GM19468 (cell line): ENCODE measurements around the gene CD300LB.
"Not testable (repeated sequence)": the region's sequence is repeated elsewhere in the genome, so short reads cannot be mapped to it uniquely, and the experiment has no call there.

Experiments used
- ATAC-seq: cut with Tn5 transposase; IDR thresholded peaks from one replicate; pipeline ENCODE4 v1.9.1; 2021; ENCODE audit warnings: mild to moderate bottlenecking, moderate library complexity, moderate number of reproducible peaks; ENCODE audit not compliant: unreplicated experiment; ENCODE audit errors: extremely low read depth

The CD300LB gene

DNA sequence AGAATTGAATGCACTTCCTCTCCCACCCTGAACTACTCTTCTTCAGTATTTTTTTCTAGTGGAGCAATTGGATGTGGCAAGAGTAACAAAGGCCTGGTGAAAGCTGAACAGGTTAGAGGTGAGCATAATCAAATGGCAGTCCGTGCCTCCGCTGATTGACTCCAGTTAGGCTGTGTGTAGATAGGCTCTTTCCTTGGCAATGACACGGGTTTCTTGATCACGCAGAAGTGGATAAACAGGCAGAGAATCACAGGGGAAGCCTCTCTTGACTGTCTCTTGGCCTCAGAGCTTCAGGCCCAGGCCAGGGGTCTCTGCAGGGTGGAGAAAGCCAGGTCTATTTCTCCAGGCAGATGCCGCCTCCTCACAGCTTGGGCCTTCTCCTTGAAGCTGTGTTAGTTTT is 4.2 kb downstream of the CD300LB start:
- no peak for ATAC-seq

DNA sequence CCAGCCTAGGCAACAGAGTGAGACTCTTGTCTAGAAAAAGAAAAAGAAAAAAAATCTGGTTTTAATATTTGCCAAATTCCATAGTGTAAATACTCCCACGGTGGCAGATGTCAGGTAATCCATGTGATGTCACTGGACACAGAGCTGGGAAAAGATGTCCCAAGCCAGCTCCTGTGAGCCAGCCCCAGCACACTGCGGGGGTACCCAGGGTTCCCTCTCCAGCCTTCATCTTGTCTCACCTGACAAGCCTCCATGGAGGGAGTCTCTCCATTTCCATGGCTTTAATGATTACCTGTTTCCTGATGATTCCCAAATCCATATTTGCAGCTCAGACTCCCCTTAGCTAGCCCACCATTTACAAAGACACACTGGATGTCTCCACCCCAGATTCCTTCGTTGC is 4.6 kb downstream of the CD300LB start:
- ATAC-seq: no peak

DNA sequence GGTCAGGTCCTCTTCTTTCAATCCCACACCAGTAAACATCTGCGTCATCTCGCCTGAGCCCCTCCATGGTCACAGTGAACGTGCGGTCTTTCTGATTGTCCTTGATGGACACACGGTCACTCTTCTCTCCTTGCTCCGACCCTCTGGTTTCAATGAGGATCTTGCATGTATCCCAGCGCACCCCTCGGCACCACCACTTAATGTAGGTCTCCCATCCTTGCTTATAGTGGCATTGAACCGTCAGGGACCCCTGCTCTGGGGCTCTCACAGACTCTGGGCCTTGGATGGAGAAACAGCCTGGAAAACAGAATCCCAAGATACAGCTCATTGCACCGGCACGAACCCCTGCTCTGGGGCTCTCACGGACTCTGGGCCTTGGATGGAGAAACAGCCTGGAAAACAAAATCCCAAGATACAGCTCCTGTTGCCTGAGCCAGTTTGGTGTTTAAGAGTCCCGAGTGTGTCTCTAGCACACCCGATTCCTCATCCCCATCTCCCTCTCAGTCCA is 5.4 kb downstream of the CD300LB start:
- no peak for ATAC-seq

DNA sequence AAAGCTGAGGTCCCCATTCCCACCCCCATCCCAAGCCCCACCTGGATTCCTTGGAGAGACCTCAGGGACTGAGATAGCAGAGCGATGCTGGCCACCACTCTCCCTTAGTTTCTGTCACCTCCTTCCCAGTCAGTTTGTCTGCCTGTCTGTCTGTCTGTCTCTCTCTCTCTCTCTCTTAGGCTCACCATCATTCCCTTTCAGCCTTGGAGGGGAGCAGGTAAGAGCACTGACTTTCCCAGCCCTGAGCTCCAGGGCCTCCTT is 5.9 kb downstream of the CD300LB start:
- no peak for ATAC-seq

DNA sequence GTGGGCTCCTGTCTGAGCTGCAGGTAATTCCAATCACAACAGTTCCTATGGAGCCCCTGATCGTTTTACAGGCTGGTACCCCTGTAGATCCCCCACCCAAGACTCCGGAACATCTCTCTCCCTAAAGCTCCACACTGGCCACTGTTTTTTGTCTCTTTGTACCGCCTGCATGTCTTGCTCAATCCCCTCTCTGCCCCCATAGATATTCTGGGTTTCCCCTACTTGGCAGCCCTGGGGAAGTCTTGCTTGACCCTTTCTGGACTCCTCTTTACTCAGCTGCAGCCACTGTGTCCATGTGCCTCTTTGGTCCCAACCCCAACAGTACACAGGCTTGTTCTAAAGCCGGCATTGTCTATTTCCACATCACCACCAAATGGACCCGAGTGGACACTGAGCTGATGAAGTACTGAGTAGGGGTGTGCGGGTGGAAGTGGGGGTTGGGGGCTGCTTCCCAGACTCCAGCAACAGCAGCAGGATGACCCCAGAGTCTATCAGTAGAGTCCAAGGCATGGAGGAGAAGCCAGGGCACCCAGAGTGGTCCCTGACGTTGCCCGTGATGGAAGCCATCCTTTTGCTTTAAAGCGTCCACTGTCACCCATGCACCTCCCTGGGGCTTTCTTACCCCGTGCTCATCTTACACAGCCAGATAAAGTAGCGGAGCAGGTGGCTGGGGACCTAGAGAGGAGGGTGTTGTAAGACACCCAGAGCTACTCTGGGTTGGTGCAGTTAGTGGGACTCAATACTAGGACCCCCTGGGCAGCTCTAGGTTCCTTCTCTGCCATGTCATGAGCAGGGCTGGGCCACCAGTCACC is 6.4 kb downstream of the CD300LB start:
- ATAC-seq: no peak

DNA sequence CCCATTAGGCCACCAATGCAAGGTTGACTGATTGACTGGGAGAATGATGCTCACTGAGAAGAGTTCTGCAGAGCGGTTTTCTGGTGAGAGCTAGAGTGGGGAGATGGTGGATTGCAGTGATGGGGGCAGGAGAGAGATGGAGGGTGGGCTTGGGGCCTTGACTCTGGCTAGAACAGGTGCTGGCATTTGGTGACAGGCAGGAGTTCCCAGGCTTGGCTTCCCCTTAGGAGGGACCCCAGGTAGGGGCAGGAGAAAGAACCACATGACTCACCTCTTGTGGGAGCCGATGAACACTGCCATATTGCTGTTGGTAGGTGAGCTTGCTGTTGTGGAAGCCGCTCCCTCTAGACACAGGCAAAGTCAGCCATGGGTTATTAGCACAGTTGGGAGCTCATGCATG is 8.0 kb downstream of the CD300LB start:
- ATAC-seq: no peak

DNA sequence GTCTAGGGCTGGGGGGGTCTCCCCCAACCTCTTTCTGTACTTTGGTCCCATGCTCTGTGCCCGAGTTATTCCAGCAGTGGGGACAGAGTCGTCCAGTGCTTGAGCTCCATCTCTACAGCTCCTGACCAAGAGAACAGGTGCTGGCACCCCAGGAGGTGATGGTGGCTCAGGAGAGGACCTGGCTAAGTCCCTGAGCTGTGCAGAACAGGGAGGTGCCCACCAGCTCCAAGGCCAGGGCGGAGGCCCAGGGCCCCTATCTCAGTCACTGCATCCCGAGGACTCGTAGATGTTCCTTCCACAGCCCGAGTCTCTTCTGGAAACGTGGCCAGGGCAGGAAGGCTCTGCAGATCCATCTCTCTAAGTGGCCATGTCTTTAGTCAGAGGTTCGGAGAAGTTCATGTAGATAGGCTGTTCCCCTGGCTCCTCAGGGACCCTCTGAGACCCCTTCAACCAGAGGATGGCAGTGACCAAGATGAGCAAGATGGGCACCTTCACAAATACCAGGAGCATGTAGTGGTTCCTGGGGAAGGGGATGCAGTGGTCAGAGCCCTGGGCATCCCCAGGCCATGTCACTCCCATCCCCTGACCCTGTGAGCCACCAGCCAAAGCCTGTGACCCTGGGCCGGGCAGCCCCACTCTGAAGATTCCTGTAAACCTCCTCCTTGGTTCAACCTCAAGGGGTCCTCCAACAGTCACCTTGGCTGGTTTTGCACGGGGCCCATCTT is 8.7 kb downstream of the CD300LB start:
- no peak for ATAC-seq

DNA sequence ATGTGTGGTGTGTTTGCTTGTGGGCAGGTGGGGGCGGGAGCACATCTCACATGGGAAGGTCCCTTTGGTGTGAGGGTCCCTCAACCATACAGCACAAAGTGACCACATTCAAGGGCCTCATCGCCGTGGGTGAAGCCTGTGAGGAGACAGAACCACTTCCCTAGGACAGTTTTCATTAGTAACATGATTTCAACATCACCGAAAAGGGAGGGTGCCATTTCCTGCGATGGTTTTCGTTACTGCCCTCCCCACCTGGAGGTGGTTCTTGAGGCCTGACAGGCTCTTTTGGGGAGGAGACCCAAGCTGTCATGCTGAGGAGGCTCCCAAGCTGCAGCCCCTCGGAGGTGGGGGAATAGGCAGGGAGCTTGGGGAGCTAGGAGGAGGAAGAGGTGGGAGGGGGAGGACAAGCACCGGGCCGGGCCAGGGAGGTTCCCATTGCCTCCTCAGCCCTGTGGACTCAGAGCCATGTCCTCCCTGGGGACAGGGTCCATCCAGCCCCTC is 9.5 kb downstream of the CD300LB start:
- ATAC-seq: no peak

DNA sequence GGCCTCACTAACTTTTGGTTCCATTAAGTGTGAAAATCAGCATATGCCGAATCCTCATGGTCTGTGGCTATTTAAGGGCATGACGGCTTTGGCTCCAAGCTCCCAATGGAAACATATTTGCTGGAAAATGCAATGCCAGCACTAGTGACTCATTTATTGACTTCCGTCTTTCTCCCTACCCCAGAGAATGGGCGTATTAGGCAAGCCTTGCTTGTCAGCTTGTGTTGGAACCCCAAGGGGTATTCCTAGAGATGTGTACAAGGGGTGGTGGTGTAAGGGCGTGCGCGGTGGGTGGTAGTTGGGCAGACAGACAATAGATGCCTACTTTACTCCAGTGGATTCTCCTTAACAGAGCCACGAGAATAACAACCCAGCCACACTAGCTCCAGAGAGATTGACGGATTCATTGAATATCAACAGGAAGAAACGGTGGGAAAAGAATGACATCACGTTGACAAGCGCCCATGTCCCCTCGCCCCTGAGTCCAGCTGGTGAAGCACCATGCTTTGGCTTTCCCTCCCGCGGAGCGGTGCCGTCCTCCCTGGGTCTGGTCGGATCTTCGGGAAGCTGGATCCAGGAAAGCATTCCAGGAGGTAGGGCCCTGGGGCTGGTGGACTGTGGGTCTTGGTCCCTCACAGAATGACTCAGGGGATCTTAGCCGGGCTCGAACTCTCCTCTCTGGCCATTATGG is 10.3 kb downstream of the CD300LB start:
- ATAC-seq: no peak

DNA sequence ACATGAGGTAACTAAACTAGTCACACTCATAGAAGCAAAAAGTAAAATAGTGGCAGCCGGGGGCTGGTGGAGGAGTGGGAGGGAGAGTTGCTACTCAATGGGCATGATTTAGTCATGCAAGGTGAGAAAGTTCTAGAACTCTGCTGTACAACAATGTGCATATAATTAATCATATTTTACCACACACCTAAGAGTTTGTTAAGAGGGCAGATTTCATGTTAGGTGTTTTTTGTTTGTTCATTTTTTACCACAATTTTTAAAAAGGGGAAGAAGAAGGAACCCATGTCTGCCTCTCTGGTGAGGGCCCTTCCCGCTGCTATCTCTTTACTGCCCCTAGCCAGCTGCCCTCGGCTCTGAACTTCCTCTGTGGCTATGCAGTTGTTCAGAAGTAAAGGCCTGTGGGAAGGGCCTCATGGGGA is 11.2 kb downstream of the CD300LB start:
- ATAC-seq: no peak

DNA sequence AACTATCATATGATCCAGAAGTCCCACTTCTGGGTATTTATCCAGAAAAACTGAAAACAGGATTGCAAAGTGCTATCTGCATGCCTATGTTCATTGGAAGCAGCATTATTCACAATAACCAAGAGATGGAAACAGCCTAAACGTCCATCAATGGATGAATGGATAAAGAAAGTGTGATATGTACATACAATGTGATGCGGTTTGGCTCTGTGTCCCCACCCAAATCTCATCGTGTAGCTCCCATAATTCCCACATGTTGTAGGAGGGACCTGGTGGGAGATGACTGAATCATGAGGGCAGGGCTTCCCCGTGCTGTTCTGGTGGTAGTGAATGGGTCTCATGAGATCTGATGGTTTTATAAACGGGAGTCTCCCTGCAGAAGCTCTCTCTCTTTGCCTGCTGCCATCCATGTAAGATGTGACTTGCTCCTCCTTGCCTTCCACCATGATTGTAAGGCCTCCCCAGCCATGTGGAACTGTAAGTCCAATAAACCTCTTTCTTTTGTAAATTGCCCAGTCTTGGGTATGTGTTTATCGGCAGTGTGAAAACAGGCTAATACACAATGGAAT is 12.8 kb downstream of the CD300LB start:
- not testable (repeated sequence) for ATAC-seq

DNA sequence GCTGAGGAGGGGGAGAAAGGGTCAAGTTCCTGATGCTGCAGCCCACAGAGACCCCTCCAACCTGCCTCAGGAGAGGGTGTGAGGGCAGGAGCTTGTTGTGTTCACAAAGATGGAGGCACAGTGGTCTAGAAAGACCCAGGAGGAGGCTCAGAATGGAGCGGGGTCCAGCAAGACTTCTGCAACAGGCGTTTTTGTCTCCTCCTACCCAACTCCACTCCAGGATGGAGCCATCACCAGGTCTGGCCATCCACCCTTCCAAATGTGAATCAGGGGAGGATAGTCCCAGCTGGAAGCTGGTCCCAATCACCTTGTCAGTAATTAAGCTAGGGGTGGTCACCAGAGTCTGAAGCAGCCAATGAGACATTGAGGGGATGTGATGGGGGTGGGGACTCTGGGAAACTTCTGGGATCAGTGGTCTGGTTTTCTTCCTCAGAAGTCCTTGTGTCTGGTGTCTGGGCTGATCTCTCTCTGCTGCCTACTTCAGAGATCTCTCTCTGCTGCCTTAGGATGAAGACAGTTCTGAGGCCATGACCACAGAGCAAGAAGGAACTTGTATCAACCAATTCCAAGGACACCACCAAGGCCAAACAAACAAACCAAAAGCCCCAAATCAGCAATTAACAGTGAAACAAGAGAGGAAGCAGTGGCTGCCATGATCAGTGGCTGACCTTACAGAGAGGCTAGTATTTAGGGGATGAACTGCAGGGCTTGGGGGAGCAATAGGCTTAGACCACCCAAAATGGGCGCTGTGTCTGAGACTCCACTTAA is 14.5 kb downstream of the CD300LB start:
- no peak for ATAC-seq

DNA sequence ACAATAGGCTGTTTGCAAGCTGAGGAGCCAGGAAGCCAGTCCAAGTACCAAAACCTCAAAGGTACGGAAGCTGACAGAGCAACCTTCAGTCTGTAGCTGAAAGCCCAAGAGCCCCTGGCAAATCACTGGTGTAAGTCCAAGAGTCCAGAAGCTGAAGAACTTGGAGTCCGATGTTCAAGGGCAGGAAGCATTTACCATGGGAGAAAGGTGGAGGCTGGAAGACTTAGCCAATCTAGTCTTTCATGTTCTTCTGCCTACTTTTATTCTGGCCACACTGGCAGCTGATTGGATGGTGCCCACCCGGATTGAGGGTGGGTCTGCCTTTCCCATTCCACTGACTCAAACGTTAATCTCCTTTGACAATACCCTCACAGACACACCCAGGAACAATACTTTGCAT is 15.3 kb downstream of the CD300LB start:
- ATAC-seq: no peak

DNA sequence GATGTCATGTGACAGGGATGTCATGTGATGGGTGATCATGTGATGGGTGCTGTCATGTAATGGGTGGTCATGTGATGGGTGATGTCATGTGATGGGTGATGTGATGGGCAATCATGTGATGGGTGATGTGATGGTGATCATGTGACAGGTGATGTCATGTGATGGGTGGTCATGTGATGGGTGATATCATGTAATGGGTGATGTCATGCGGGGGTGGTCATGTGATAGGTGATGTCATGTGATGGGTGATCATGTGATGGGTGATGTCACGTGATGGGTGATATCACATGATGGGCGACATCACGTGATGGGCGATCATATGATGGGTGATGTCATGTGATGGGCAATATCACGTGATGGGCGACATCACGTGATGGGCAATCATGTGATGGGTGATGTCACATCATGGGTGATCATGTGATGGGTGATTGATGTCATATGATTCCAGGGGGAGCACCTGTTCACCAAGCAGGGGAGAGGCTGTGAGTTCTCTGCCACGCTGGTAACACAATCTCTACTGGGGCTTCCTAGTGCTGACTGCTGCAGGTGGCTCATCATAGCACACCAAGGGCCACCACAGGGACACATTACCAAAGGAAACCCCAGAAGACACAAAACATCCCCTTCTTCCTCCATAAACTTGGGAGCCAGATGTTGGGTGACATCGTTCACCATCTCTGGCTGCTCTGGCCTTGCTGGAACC is 16.5 kb downstream of the CD300LB start:
- no peak for ATAC-seq

DNA sequence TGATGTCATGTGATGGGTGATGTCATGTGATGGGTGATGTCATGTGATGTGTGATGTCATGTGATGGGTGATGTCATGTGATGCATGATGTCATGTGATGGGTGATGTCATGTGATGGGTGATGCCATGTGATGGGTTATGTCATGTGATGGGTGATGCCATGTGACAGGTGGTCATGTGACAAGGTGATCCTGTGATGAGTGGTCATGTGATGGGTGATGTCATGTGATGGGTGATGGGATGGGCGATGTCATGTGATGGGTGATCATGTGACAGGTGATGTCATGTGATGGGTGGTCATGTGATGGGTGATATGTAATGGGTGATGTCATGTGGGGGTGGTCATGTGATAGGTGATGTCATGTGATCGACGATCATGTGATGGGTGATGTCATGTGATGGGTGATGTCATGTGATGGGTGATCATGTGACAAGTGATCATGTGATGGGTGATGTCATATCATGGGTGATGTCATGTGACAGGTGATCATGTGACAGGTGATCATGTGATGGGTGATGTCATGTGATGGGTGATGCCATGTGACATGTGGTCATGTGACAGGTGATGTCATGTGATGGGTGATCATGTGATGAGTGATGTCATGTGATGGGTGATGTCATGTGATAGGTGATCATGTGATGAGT is 17.2 kb downstream of the CD300LB start:
- no peak for ATAC-seq

DNA sequence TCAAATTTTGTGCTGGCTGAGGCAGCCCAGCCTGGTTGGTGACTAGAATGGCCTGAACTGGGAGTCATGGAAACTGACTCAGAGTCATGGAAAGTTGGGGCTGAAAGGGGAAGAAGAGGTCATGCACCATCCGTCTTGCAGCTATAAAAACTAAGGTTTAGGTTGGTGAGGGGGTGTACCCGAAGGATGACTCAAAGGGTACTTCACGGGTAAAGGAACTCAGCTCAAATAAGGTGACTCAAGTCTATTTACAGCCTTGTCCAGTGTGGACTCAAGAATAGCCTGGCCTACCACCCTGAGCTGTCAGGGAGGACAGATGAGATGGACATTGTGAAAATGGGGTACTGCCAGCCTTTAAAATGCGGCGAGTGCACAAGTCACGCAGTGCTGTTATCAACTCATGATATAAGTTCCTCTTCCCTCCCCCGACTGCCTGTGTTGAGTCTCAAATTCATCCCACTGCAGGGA is 18.6 kb downstream of the CD300LB start:
- no peak for ATAC-seq

DNA sequence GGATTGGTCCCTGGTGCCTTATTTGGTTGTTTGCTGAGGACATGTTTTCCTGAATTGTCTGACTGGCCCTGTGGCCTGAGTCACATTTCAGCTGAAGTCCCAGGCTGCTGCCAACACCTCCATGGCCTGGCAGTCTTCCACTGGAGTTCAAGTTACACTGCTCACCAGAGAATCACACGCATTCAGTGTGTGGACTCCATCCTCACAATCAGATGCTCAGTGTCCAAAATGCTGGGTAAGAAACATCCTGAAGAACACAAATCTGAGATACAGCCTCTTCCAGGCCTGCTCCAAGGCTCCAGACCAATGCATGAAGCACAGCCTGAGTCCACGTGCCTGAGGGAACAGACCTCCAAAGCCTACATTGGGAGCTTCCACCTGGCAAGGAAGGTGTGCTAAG is 19.2 kb downstream of the CD300LB start:
- no peak for ATAC-seq

DNA sequence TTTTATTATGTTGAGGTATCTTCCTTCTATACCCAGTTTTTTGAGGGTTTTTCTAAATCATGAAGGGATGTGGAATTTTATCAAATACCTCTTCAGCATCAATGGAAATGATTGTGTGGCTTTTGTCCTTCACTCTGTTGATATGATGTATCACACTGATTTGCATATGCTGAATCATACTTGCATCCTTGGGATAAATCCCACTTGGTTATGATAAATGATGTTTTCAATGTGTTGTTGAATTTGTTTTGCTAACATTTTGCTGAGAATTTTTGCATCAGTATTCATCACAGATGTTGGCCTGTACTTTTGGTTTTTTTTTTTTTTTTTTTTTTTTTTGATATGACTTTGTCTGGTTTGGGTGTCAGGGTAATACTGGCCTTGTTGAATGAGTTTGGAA is 23.1 kb downstream of the CD300LB start:
- no peak for ATAC-seq

DNA sequence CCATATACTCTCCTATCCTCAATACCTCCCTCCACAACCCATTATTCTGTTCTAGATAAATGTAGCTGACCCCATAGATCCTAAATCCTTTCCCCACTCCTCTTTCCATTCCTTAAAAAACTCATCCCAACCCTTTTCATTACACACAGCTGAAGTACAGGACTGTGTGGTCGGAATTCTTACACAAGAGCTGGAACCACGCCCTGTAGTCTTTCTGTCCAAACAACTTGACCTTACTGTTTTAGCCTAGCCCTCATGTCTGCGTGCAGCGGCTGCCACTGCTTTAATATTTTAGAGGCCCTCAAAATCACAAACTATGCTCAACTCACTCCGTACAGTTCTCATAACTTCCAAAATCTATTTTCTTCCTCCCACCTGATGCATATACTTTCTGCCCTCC is 27.3 kb downstream of the CD300LB start:
- not testable (repeated sequence) for ATAC-seq
